Karpas-422 (cell line): ENCODE data around the gene PDPK1. TPM values are rescaled to one million over a fixed set of nuclear protein-coding genes. Genes with fewer than 3 reads are reported as not detected.

Experiments used
- DNase-seq: peaks from one replicate; pipeline ENCODE4 v3.0.0-alpha.2; 2015
- H2AFZ ChIP-seq: fragments of 200-600 bp; sonication (generic); 2 replicates; pipeline ENCODE4 v1.6.1; 2014; ENCODE audit warnings: antibody characterized with exemption, low read length, mixed read lengths
- H3K27ac ChIP-seq: fragments of 200-600 bp; sonication (generic); 2 replicates; pipeline ENCODE4 v1.5.1; 2014; ENCODE audit warnings: mild to moderate bottlenecking, low read length, moderate library complexity
- H3K27me3 ChIP-seq: fragments of 200-600 bp; sonication (generic); 2 replicates; pipeline ENCODE4 v1.6.1; 2014; ENCODE audit warnings: low read length, mixed read lengths
- H3K36me3 ChIP-seq: fragments of 200-600 bp; sonication (generic); 2 replicates; pipeline ENCODE4 v1.6.1; 2014; ENCODE audit warnings: low read length, mixed read lengths; ENCODE audit not compliant: insufficient read depth
- H3K4me1 ChIP-seq: fragments of 200-600 bp; sonication (generic); 2 replicates; pipeline ENCODE4 v1.6.1; 2014; ENCODE audit warnings: mild to moderate bottlenecking, low read length, mixed read lengths
- H3K4me2 ChIP-seq: fragments of 200-600 bp; sonication (generic); 2 replicates; pipeline ENCODE4 v1.6.1; 2014; ENCODE audit warnings: low read length, low read depth, mild to moderate bottlenecking; ENCODE audit not compliant: poor library complexity, severe bottlenecking
- H3K4me3 ChIP-seq: fragments of 200-600 bp; sonication (generic); 2 replicates; pipeline ENCODE4 v1.5.1; 2014; ENCODE audit warnings: mild to moderate bottlenecking, antibody characterized with exemption, low read length, mixed read lengths
- H3K79me2 ChIP-seq: fragments of 200-600 bp; sonication (generic); 2 replicates; pipeline ENCODE4 v1.6.1; 2014; ENCODE audit warnings: mild to moderate bottlenecking, low read length, mixed read lengths
- H3K9ac ChIP-seq: fragments of 200-600 bp; sonication (generic); 2 replicates; pipeline ENCODE4 v1.6.0; 2014; ENCODE audit warnings: low read length
- H3K9me2 ChIP-seq: fragments of 200-600 bp; sonication (generic), shearing (Covaris generic); replicated peaks from 2 replicates; pipeline ENCODE4 v1.6.0; 2014; ENCODE audit warnings: mild to moderate bottlenecking, low read length, moderate library complexity; ENCODE audit not compliant: insufficient read depth
- H3K9me3 ChIP-seq: fragments of 300-700, 200-600 bp; sonication (generic); 2 replicates; pipeline ENCODE4 v1.6.1; 2014; ENCODE audit warnings: low read length, mixed read lengths
- H4K20me1 ChIP-seq: fragments of 200-600 bp; sonication (generic); 2 replicates; pipeline ENCODE4 v1.6.1; 2014; ENCODE audit warnings: mild to moderate bottlenecking, antibody characterized with exemption, low read length, low read depth; ENCODE audit not compliant: insufficient read depth
- total RNA-seq: library from RNA; depleted of rRNA; stranded (reverse); fragments of >200 nt; shearing (Covaris generic); gene quantifications from 2 replicates; pipeline ENCODE4 v1.2.3, GENCODE V29; 2014; ENCODE audit warnings: low replicate concordance

Gene PDPK1
- total RNA-seq, 1 experiment from 2014 or later: 49.5 TPM

- Histone ChIP-seq H3K4me2 (no peak overlapping the region), H3K4me3 (no peak overlapping the region), H3K27me3 (no peaks in the 10 kb centered on the region), H4K20me1 (peaks cover 26% of the 10 kb centered on the region), H3K79me2 (peaks cover 32% of the 10 kb centered on the region), H3K36me3 (no peaks in the 10 kb centered on the region), H3K9ac (no peak overlapping the region), H3K9me3 (no peaks in the 10 kb centered on the region), H3K27ac (no peak overlapping the region), H2AFZ (no peak overlapping the region), H3K4me1 (peaks cover 34% of the 10 kb centered on the region), H3K9me2 (no peaks in the 10 kb centered on the region)
- DNase-seq: no peak
These were observed 25.7 kb upstream of the PDPK1 start for GRCh38 chr16:2511996-2512734.

DNA sequence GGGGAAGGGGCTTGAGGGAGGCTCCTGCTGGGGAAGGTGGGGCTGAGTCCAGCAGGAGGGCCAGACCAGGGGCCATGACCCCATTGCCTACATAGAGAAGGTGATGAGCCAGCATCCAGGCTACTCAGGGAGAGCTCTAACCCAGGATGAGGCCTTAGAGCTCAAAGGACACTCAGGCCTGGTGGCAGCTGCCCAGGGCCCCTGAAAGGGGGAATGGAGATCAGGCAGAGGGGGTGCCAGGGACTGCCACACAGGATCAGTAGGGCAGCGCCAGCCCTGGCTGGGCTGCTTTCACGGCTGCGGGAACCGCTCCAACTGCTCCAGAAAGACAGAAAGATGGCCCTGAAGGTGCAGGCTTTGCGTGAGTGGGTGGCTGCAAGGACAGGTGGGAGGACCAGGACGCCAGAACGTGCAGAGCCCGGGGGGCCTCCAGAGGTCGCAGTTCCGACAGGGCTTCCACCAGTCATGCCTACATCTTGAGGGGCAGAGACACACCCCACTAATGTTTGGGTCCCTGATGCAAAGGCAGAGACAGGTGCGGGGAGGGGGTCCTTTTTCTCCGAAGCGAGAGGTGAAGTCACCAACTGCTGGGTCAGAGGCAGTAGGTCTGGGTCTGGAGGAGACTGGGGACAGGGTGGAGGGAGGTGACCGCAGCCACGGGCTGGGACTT, 25.0 kb upstream of the PDPK1 start:
- Histone ChIP-seq H3K9me2 (no peaks in the 10 kb centered on the region), H3K9ac (peak overlapping the region; percentile 98), H3K79me2 (peaks cover 40% of the 10 kb centered on the region), H3K4me1 (peaks cover 34% of the 10 kb centered on the region), H3K4me2 (peak overlapping the region; percentile 76), H3K27me3 (no peaks in the 10 kb centered on the region), H3K4me3 (peak overlapping the region; percentile 76; the same call in 1 of the 2 replicates), H4K20me1 (peaks cover 31% of the 10 kb centered on the region), H3K9me3 (no peaks in the 10 kb centered on the region), H3K27ac (peak overlapping the region; percentile 70; the same call in 1 of the 2 replicates), H3K36me3 (no peaks in the 10 kb centered on the region), H2AFZ (no peak overlapping the region)
- DNase-seq: peak; percentile 65

DNA sequence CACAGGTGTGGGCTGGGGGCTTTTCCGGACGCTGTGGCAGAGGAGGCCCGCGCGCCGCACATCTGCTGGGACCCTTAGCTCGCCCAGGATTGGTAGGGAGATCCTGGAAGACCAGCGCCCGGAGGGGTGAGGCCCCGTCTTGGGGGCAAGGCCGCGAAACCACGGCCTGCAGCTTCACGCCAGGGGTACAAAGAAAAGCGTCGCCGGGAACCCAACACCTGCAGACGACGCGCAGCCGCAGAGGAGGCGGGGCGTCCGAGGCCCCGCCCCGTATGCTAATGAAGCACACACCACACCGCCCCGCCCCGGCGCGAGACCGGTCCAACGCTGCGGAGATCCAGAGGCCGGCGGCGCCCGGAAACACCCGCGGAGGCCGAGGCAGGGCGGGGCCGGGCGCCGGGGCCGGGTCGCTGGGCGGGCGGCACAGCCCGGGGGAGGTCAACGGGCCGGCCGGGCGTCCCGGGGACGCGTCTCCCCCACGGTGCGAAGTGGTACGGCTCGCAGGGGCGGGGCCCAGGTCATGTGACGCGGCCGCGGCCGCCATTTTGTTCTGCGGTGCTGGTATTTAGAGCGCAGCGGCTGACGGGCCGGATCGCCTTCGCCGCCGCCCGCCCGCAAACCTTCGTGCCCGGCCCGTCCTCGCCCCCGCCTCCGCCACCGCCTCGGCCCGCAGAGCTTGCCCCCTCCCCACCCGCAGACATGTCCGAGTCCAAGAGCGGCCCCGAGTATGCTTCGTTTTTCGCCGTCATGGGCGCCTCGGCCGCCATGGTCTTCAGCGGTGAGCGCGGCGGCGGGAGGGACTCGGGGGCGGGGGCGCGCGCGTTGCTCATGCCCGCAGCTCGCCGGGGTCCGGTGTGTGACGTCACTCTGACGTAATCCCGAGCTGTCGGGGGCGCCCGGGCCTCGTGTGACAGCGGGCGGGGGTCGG, 24.2 kb upstream of the PDPK1 start, which contains the start of gene ATP6V0C:
Gene ATP6V0C (plus strand): TSS at position 548 of the 928 bp plus-strand sequence. CDS start 152 bp downstream, at position 700.
- Histone ChIP-seq H3K9me2 (no peaks in the 10 kb centered on the region), H3K4me1 (peaks cover 34% of the 10 kb centered on the region), H3K9me3 (no peaks in the 10 kb centered on the region), H3K79me2 (peaks cover 48% of the 10 kb centered on the region), H3K9ac (peak within 1 kb of the TSS; percentile 98), H3K4me3 (peak within 1 kb of the TSS; percentile 76), H3K36me3 (no peaks in the 10 kb centered on the region), H3K27me3 (no peaks in the 10 kb centered on the region), H2AFZ (no peak within 1 kb of the TSS), H3K4me2 (peak within 1 kb of the TSS; percentile 76), H3K27ac (peak within 1 kb of the TSS; percentile 70), H4K20me1 (peaks cover 38% of the 10 kb centered on the region)
- peak; percentile 96 for DNase-seq

GRCh38 chr16:2514333-2515179, 23.3 kb upstream of the PDPK1 start:
- Histone ChIP-seq H3K9ac (peak overlapping the region; percentile 98), H4K20me1 (peaks cover 41% of the 10 kb centered on the region), H3K36me3 (no peaks in the 10 kb centered on the region), H3K4me3 (peak overlapping the region; percentile 76), H3K27ac (peak overlapping the region; percentile 70), H2AFZ (no peak overlapping the region), H3K4me2 (peak overlapping the region; percentile 76), H3K4me1 (peaks cover 38% of the 10 kb centered on the region), H3K79me2 (peaks cover 53% of the 10 kb centered on the region), H3K9me2 (no peaks in the 10 kb centered on the region), H3K9me3 (no peaks in the 10 kb centered on the region), H3K27me3 (no peaks in the 10 kb centered on the region)
- peak; percentile 62 for DNase-seq

- Histone ChIP-seq H3K9ac (peak overlapping the region; percentile 98), H3K4me3 (peak overlapping the region; percentile 76), H3K9me2 (no peaks in the 10 kb centered on the region), H2AFZ (no peak overlapping the region), H3K4me2 (peak overlapping the region; percentile 76), H3K36me3 (no peaks in the 10 kb centered on the region), H3K27me3 (no peaks in the 10 kb centered on the region), H4K20me1 (peaks cover 41% of the 10 kb centered on the region), H3K27ac (no peak overlapping the region), H3K4me1 (peaks cover 42% of the 10 kb centered on the region), H3K9me3 (no peaks in the 10 kb centered on the region), H3K79me2 (peaks cover 53% of the 10 kb centered on the region)
- DNase-seq: no peak
These were observed 22.5 kb upstream of the PDPK1 start for GRCh38 chr16:2515180-2515851.

- peaks cover 63% of the 10 kb centered on the region for H3K79me2 ChIP-seq
- no peaks in the 10 kb centered on the region for H3K9me3 ChIP-seq
- H3K4me3 ChIP-seq: no peak overlapping the region
- DNase-seq: no peak
- H3K36me3 ChIP-seq: no peaks in the 10 kb centered on the region
- H3K27ac ChIP-seq: no peak overlapping the region
- no peaks in the 10 kb centered on the region for H3K9me2 ChIP-seq
- H3K27me3 ChIP-seq: no peaks in the 10 kb centered on the region
- H2AFZ ChIP-seq: no peak overlapping the region
- H3K4me2 ChIP-seq: peak overlapping the region; percentile 20
- peaks cover 41% of the 10 kb centered on the region for H4K20me1 ChIP-seq
- peaks cover 50% of the 10 kb centered on the region for H3K4me1 ChIP-seq
- H3K9ac ChIP-seq: peak overlapping the region; percentile 98
These were observed 21.2 kb upstream of the PDPK1 start for GRCh38 chr16:2516391-2517240.
